IPS-15b (cell line): Measurements from ENCODE around the gene SCUBE2.
"Not testable (repeated sequence)": the region's sequence is repeated elsewhere in the genome, so short reads cannot be mapped to it uniquely, and the experiment has no call there.

Source experiments
- H3K27me3 ChIP-seq: one replicate; pipeline ENCODE4 v1.6.1; 2013; ENCODE audit warnings: low read length; ENCODE audit not compliant: control insufficient read depth, insufficient read depth
- H3K36me3 ChIP-seq: one replicate; pipeline ENCODE4 v1.6.1; 2013; ENCODE audit warnings: low read length; ENCODE audit not compliant: control insufficient read depth, insufficient read depth
- H3K4me1 ChIP-seq: one replicate; pipeline ENCODE4 v1.6.1; 2013; ENCODE audit warnings: mild to moderate bottlenecking, low read length; ENCODE audit not compliant: control insufficient read depth, insufficient read depth
- H3K4me3 ChIP-seq: one replicate; pipeline ENCODE4 v1.5.1; 2013; ENCODE audit warnings: low read depth, low read length
- H3K9ac ChIP-seq: one replicate; pipeline ENCODE4 v1.6.1; 2013; ENCODE audit warnings: low read depth, mild to moderate bottlenecking, low read length
- H3K9me3 ChIP-seq: one replicate; pipeline ENCODE4 v1.6.1; 2013; ENCODE audit warnings: mild to moderate bottlenecking, low read length; ENCODE audit not compliant: control insufficient read depth, insufficient read depth

The SCUBE2 gene

DNA sequence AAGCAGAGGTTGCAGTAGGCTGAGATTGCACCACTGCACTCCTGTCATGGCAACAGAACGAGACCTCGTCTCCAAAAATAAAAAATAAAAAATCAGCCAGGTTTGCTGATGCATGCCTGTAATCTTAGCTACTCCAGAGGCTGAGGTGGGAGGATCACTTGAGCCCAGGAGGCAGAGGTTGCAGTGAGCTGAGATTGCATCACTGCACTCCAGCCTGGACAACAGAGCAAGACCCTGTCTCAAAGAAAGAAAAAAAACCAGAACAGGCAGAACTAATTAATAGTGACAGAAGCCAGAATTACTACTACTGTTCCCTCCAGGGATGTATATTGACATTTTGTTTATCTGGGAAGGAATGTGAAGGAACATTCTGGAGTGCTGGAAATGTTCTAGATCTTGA is 7.1 kb upstream of the SCUBE2 start:
- H3K9ac ChIP-seq, H3K9me3 ChIP-seq, H3K36me3 ChIP-seq, H3K4me1 ChIP-seq, H3K27me3 ChIP-seq, H3K4me3 ChIP-seq: not testable (repeated sequence)

DNA sequence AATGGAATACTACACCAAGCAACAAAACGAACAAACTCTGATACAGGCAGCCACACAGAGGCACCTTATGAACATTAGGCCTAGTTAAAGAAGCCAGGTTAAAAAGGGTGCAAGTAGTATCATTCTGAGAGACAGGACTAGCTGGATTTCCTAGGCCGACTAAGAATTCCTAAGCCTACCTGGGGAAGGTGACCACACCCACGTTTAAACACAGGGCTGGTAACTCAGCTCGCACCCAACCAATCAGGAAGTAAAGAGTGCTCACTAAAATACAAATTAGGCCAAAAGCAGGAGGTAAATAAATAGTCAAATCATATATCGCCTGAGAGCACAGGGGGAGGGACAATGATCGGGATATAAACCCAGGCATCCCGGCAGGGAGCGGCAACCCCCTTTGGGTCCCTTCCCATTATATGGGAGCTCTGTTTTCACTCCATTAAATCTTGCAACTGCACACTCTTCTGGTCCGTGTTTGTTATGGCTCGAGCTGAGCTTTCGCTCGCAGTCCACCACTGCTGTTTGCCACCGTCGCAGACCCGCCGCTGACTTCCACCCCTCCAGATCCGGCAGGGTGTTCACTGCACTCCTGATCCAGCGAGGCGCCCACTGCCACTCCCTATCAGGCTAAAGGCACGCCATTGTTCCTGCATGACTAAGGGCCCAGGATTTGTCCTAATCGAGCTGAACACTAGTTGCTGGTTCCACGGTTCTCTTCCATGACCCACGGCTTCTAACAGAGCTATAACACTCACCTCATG is 6.0 kb upstream of the SCUBE2 start:
- H3K36me3 ChIP-seq, H3K27me3 ChIP-seq, H3K4me1 ChIP-seq: not testable (repeated sequence)

DNA sequence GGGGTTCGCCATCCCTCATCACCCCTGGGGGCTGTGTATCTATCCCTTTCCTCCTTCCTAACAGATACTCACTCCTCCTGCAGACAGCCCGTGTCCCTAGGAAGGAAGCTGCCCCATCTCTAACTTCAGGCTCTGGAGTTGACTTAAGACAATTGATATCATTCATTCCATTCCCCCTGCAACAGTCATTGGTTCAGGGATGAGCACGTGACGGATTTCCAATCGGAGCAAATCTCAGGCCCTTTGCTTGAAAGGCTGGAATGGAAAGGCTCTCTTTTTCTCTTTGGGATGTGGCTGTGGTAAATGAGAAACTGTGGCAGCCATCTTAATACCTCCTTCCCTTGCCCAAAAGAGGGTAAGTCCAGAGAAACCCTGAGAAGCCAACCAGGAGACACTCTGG is 5.0 kb upstream of the SCUBE2 start:
- H3K4me3 ChIP-seq = no peak overlapping the region
- H3K36me3 ChIP-seq = no peaks in the 10 kb centered on the region
- H3K27me3 ChIP-seq = peaks cover 14% of the 10 kb centered on the region
- no peaks in the 10 kb centered on the region for H3K4me1 ChIP-seq
- H3K9me3 ChIP-seq = no peaks in the 10 kb centered on the region
- no peak overlapping the region for H3K9ac ChIP-seq

More for the DNA sequence above, 6.0 kb upstream of the SCUBE2 start:
- H3K9me3 ChIP-seq, H3K4me3 ChIP-seq, H3K9ac ChIP-seq: not testable (repeated sequence)

DNA sequence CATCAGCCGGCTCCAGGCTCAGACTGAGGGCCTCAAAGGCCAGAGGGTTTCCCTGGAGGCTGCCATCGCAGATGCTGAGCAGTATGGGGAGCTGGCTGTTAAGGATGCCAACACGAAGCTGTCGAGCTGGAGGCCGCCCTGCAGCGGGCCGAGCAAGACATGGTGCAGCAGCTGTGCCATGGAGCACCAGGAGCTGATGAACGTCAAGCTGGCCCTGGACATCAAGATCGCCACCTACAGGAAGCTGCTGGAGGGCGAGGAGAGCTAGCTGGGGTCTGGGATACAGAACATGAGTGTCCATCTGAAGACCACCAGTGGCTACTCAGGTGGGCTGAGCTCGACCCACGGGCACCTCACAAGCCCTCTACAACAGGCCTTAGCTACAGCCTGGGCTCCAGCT is 4.0 kb upstream of the SCUBE2 start:
- no peaks in the 10 kb centered on the region for H3K4me1 ChIP-seq
- H3K36me3 ChIP-seq = no peaks in the 10 kb centered on the region
- H3K9me3 ChIP-seq = no peaks in the 10 kb centered on the region
- no peak overlapping the region for H3K9ac ChIP-seq
- no peak overlapping the region for H3K4me3 ChIP-seq
- peaks cover 19% of the 10 kb centered on the region for H3K27me3 ChIP-seq

DNA sequence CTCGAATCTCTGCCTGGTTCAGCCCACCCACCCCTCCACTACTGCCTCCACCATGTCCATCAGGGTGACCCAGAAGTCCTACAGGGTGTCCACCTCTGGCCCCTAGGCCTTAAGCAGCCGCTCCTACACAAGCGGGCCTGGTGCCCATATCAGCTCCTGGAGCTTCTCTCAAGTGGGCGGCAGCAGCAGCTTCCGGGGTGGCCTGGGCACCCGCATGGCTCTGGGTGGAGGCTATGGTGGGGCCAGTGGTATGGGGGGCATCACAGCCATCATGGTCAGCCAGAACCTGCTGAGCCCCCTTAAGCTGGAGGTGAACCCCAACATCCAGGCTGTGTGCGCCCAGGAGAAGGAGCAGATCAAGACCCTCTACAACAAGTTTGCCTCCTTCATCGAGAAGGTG is 3.0 kb upstream of the SCUBE2 start:
- peaks cover 29% of the 10 kb centered on the region for H3K27me3 ChIP-seq
- no peak overlapping the region for H3K4me3 ChIP-seq
- H3K4me1 ChIP-seq = peaks cover 4% of the 10 kb centered on the region
- no peaks in the 10 kb centered on the region for H3K9me3 ChIP-seq
- H3K9ac ChIP-seq = no peak overlapping the region
- H3K36me3 ChIP-seq = no peaks in the 10 kb centered on the region

DNA sequence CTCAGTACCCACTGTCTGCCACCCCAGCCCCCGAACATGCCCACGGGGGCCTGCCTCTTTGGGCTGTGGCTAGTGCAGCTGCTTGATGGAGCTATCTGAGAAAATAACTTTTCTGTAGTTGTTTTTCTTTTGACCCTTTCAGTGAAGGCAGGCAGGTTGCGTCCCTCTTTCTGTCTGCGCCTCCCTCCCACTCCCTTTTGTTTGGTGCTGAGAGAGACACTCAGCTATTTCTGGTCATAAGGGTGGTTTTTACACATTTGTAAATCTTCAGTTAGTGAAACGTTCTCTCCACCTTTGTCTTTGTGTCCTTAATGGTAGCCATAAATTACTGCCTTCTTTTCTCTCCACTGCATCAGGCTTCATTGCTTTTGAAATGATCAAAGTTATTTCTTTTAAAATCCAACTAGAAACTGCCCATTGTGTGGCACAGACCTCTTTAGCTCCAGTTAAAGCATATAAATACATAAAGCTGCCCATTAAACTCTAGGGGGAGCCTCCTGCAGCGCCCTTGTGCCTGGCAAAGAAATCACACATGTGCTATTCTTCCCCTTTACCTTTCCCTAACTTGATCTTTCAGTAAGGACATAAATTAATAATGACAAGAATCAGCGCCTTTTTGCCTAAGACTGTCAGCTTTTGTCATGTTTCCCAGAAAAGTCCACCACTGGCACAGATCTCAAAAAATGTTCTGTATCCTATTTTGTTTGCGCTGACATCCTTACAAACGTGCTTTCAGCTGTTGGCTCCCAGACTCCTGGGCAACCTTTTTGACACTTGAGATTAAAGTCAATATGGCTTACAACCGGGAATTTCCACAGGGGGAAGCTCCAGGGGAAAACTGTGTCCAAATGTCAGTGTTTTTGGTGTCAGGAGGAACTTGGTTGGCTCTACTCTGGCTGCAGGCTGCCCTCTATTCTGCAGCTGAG is 1.7 kb upstream of the SCUBE2 start:
- no peaks in the 10 kb centered on the region for H3K9me3 ChIP-seq
- peaks cover 4% of the 10 kb centered on the region for H3K4me1 ChIP-seq
- H3K9ac ChIP-seq = no peak overlapping the region
- no peak overlapping the region for H3K4me3 ChIP-seq
- H3K36me3 ChIP-seq = no peaks in the 10 kb centered on the region
- H3K27me3 ChIP-seq = peaks cover 34% of the 10 kb centered on the region

DNA sequence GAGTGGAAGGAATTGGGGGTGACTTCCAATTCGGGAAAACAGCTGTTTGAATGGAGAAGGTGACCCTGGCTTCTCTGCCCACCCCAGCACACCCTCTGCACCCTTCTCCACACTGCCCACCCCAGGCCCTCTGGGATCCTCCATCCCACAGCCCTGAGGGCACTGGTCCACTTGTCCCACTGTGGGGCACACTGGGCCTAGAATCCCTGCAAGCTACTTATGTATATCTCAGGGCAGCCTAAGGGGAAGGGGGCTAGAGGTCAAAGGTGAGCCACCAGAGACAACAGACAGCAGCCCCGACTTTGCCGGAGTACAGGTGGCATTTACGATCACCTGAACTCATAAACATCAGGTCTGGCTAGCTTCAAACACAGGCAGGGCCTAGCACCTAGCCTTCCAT is 673 bp upstream of the SCUBE2 start:
- H3K9me3 ChIP-seq = no peaks in the 10 kb centered on the region
- peaks cover 34% of the 10 kb centered on the region for H3K27me3 ChIP-seq
- peak overlapping the region; percentile 35 for H3K4me3 ChIP-seq
- H3K4me1 ChIP-seq = peaks cover 4% of the 10 kb centered on the region
- no peaks in the 10 kb centered on the region for H3K36me3 ChIP-seq
- H3K9ac ChIP-seq = no peak overlapping the region

DNA sequence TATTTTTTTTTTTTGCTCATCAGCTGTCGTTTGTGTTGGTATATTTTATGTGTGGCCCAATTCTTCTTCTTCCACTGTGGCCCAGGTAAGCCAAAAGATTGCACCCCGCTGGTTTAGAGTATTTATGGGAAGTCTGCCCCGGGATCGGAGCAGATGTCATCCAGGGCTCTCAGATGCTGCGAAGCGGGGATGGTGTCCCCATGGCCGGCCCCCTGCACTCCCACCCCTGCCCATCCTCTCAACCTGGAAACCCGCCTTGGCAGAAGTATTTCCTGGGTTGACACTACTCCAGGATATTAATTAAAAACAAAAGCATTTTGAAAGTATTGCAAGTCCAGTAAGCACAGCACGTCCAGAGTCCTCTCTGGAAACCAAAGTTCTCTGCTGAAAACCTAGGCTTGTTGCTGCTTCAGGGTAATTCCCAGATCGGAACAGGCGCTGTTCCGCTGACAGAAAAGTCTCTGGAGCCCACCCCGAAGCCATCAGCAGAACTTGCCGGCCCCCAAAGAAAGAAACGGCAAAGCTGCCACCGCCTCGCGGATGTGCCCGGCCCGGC is 833 bp downstream of the SCUBE2 start:
- no peaks in the 10 kb centered on the region for H3K9me3 ChIP-seq
- H3K4me1 ChIP-seq = peaks cover 4% of the 10 kb centered on the region
- peaks cover 34% of the 10 kb centered on the region for H3K27me3 ChIP-seq
- H3K36me3 ChIP-seq = no peaks in the 10 kb centered on the region
- peak overlapping the region; percentile 37 for H3K4me3 ChIP-seq
- no peak overlapping the region for H3K9ac ChIP-seq

DNA sequence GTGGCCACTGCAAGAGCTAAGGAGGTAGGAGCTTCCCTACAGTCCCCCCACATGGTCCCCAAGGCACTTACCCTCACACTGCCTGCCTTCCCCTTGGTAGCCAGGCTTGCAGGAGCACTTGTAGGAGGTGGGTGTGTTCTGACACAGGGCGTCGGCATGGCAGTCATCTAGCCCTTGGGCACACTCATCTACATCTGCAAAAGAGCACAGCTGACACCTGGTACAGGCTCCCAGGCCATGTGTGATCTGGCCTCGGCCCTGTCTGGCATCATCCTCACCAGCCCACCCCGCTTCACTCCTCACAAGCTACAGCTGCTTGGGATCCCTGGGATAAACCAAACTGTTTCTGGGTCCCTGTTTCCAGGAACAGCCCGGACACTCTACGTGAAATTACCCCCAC is 1.8 kb downstream of the SCUBE2 start:
- peaks cover 34% of the 10 kb centered on the region for H3K27me3 ChIP-seq
- no peaks in the 10 kb centered on the region for H3K36me3 ChIP-seq
- H3K9me3 ChIP-seq = no peaks in the 10 kb centered on the region
- peaks cover 4% of the 10 kb centered on the region for H3K4me1 ChIP-seq
- H3K4me3 ChIP-seq = no peak overlapping the region
- H3K9ac ChIP-seq = no peak overlapping the region

DNA sequence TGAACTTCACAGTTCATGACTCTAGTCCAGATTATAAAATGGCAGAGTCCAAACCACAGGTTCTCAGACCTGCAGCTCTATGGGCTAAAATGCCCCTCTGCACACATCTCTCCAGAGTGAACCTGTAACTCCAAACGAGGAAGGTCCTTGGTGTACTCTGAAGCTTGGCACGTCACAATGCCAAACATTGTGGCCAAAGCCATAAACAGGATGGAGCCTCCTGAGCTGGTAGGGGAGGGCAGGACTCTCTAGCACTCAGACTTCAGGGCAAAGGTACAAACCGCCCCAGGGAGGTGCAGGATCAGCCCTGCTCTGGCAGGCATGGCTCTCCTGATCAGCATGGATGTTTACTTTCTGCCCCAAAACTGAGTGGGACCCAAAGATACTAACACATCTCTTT is 2.3 kb downstream of the SCUBE2 start:
- H3K9ac ChIP-seq = no peak overlapping the region
- peaks cover 34% of the 10 kb centered on the region for H3K27me3 ChIP-seq
- H3K4me1 ChIP-seq = peaks cover 4% of the 10 kb centered on the region
- no peak overlapping the region for H3K4me3 ChIP-seq
- H3K36me3 ChIP-seq = no peaks in the 10 kb centered on the region
- no peaks in the 10 kb centered on the region for H3K9me3 ChIP-seq

DNA sequence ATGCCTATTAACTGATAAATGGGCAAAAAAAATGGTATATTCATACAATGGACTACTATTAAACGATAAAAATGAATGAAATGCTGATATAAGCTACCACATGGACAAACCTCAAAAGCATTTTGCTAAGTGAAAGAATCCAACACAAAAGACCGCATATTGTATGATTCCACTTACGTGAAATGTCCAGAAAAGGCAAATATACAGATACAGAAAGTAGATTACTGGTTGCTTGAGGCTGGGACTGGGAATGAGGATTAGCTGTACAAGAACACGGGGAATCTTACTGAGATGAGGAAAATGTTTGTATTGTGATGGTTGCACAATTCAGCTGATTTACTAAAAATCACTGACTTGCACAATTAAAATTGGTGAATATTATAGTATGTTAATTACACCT is 8.8 kb downstream of the SCUBE2 start:
- no peaks in the 10 kb centered on the region for H3K4me1 ChIP-seq
- H3K36me3 ChIP-seq = no peaks in the 10 kb centered on the region
- H3K4me3 ChIP-seq = no peak overlapping the region
- H3K27me3 ChIP-seq = no peaks in the 10 kb centered on the region
- no peaks in the 10 kb centered on the region for H3K9me3 ChIP-seq
- H3K9ac ChIP-seq = no peak overlapping the region

DNA sequence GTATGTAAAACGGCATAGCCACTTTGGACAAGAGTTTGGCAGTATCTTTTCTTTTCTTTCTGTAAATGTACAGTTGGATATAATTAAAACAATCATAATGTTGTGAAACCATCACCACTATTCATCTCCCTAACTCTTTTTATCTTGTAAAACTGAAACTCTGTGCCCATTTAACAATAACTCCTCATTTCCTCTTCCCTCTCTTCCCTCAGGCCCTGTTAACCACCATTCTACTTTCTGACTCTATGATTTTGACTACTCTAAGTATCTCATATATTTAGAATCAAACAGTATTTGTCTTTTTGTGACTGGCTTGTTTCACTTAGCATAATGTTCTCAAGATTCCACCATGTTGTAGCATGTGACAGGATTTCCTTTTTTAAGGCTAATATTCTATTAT is 10.2 kb downstream of the SCUBE2 start:
- no peaks in the 10 kb centered on the region for H3K36me3 ChIP-seq

More for the DNA sequence above, 10.2 kb downstream of the SCUBE2 start:
- Histone ChIP-seq H3K4me3 (no peak overlapping the region), H3K9ac (no peak overlapping the region), H3K27me3 (no peaks in the 10 kb centered on the region), H3K4me1 (no peaks in the 10 kb centered on the region), H3K9me3 (no peaks in the 10 kb centered on the region)
